D341Med (cell line): ENCODE measurements around the gene TNS3.

Experiments
- DNase-seq: peaks from one replicate; pipeline ENCODE4 v3.0.0; 2012; ENCODE audit warnings: low spot score

Gene TNS3

DNA sequence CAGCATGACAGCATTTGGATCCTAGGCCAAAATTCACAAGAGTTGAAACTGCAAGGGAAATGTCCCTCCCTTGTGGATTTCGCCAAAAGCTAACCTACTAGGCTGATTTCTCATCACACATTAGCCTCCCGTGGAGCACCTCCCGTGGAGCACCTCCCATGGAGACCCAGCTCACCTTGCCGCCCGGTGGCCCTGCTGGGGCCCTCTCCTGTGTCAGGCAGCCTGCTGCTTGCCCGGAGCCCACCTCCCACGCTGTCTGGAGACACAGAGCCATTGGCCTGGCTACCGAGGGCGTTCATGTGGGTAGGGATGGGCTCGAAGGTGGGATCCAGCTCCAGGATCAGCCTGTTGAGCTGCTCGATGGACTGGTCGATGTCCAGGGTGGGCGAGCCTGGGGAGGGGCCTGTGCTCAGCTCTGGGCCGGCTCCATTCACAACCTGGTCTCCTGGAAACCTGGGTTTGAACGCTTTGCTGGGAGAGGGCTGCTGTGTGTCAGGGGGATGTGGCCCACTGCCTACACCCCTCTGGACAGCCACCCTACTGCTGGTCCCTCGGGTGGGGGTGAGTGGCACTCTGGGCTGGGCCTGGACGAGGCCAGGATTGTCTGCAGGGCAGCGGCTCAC is 213.6 kb downstream of the TNS3 start:
- DNase-seq, result no peak

GRCh38 chr7:47367369-47367768 is 214.5 kb downstream of the TNS3 start:
- DNase-seq, result no peak

DNA sequence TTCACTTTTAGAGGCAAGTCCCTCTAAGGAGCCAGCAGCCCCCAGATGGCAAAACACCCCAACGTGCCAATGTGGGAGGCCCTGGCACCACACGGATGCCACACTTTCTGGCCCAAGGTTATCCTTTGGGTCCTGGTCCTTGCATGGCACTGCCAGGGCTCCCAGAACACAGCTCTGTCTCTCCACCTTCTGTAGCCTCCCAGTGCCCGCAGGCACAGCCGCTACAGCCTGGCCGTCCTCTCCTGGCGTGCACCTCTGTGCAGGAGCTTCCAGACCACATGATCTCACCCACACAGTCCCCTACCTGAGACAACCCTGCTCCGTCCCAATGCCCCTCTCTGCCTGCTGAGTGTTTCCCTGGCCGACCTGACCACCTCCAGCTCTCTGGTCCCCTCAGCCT is 215.0 kb downstream of the TNS3 start:
- DNase-seq, result no peak

GRCh38 chr7:47366211-47366610 is 215.7 kb downstream of the TNS3 start:
- DNase-seq, result no peak

DNA sequence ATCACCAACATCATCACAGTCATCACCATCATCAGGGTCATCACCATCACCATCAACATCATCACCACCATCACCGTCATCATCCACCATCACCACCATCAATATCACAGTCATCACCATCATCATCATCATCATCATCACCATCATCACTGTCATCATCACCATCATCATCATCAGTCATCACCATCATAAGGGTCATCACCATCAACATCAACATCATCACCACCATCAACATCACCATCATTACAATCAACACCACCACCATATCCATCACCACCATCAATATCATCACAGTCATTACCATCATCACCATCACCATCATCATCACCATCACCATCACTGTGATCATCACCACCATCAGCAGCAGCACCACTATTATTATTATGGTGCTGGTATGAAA is 218.9 kb downstream of the TNS3 start:
- DNase-seq, result no peak

GRCh38 chr7:47361746-47362215 is 220.1 kb downstream of the TNS3 start:
- DNase-seq, result no peak

DNA sequence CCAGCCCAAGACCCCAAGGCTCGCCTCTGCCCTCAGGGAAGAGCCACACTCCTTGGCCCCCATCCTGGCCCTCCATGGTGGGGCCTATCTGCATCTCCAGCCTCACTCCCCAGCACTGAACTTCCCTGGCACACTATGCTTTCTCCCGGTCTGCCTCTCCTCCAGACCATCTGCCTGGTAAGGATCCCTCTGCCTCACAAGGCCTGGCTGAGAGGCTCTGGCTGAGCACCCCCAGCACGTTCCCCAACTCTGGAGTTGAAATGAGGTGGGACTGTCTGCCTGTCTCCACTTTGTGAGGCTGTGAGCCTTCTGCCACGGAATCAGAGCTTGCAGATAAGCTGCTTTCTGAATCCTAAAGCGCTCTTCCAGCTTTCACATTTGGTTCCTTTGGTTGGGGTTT is 220.7 kb downstream of the TNS3 start:
- no peak for DNase-seq

DNA sequence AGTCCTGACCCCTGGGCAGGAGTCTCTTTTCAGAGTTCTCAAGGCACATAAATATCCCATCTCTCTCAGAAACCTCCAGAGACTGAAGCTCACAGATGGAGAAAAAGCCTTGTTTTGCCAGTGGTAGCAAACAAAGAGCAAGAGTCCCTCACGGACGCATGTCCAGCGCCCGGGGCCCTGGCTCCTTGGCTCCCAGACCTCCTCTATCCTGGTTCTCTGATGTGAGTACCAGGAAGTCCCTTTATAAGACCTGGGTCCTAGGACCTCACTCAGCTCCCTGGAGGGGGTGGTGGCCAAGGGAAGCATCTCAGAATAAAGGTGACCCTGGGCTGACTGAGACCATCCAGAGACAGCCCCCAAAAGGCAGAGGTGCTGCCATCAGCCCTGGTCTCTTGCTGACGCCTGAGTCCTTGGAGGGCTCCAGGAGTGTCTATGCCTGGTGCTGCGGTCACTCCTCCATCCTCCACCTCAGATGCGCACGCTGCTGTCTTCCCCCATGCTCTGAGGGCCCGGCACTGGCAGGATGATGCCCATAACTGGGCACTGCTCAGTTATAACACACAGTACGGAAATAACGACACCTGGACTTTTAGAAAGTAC is 221.5 kb downstream of the TNS3 start:
- no peak for DNase-seq

GRCh38 chr7:47358944-47359588 is 222.8 kb downstream of the TNS3 start:
- no peak for DNase-seq

GRCh38 chr7:47358357-47358756 is 223.6 kb downstream of the TNS3 start:
- DNase-seq, result no peak

- no peak for DNase-seq
Measured at GRCh38 chr7:47357863-47358262, 224.0 kb downstream of the TNS3 start.

- DNase-seq, result no peak
Measured at GRCh38 chr7:47357361-47357760, 224.6 kb downstream of the TNS3 start.

DNA sequence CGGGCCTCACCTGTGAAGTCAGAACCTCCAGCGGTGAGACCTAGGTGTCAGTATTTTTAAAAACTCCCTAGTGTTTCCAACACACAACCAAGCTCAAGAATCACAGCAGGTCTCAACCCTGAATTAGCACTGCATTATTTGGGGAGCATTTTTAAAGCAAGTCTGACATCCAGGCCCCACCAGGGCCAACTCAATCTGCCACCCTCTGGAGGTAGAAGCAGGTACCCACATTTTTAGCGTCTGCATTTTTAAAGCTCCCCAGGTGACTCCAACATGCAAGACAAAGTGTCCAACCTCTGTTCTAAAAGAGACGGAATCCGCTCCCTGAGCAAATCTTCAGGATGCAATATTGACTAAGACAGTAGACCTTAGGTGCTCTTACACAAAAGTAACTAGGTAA is 225.7 kb downstream of the TNS3 start:
- no peak for DNase-seq

- DNase-seq, result no peak
Measured at GRCh38 chr7:47355684-47356083, 226.2 kb downstream of the TNS3 start.

- DNase-seq, result no peak
Measured at GRCh38 chr7:47354831-47355541, 226.9 kb downstream of the TNS3 start.

GRCh38 chr7:47354071-47354470 is 227.8 kb downstream of the TNS3 start:
- DNase-seq, result no peak

GRCh38 chr7:47352394-47352968 is 229.4 kb downstream of the TNS3 start:
- no peak for DNase-seq

- no peak for DNase-seq
Measured at GRCh38 chr7:47351233-47352154, 230.4 kb downstream of the TNS3 start.

- no peak for DNase-seq
Measured at GRCh38 chr7:47350425-47350824, 231.5 kb downstream of the TNS3 start.

DNA sequence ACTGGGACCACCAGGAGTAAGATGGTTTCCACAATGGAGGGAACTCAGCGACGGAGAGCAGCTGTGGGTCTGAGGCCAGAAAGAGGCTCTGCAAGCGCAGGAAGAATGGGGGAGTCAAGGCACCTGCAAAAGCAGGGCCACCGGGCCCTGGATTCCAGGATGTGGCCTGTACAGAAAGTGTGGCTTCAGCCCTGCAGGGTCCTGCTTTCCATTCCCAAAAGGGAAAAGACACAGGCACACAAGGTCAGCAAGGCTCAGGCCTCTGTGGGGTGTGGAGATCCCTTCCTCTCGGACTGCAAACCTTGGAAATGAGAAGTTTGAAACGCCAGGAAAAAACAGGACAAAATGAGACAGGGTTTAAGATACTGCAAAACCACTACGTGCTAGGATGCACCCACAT is 232.5 kb downstream of the TNS3 start:
- DNase-seq, result no peak

- DNase-seq, result no peak
Measured at GRCh38 chr7:47347816-47348385, 234.0 kb downstream of the TNS3 start.
